Mesothelial cell of epicardium (in vitro differentiated cells): ENCODE measurements around the gene SPANXN2. TPM values are rescaled to one million over a fixed set of nuclear protein-coding genes. Genes with fewer than 3 reads are reported as not detected.
"Not testable (repeated sequence)": the region's sequence is repeated elsewhere in the genome, so short reads cannot be mapped to it uniquely, and the experiment has no call there.

Source experiments
- DNase-seq, 2 experiments: peaks; one replicate each; pipeline ENCODE4 v3.0.0; 2021; ENCODE audit warnings: low spot score in 2 of 2; ENCODE audit not compliant: unreplicated experiment in 2 of 2
- H3K27ac Mint-ChIP-seq: 2 replicates; pipeline ENCODE4 v1.8.0; 2021; ENCODE audit warnings: mixed read lengths
- H3K27me3 Mint-ChIP-seq: 2 replicates; pipeline ENCODE4 v1.8.0; 2021; ENCODE audit warnings: low read depth, mixed read lengths
- H3K36me3 Mint-ChIP-seq: 2 replicates; pipeline ENCODE4 v1.8.0; 2021; ENCODE audit warnings: mixed read lengths
- H3K4me1 Mint-ChIP-seq: 2 replicates; pipeline ENCODE4 v1.8.0; 2021; ENCODE audit warnings: mixed read lengths
- H3K4me3 Mint-ChIP-seq: 2 replicates; pipeline ENCODE4 v1.8.0; 2021; ENCODE audit warnings: mild to moderate bottlenecking, moderate library complexity, mixed read lengths
- H3K9me3 Mint-ChIP-seq: 2 replicates; pipeline ENCODE4 v1.8.0; 2021; ENCODE audit warnings: mixed read lengths
- CTCF ChIP-seq: fragments of 200-600 bp; sonication (generic); IDR thresholded peaks from one replicate; pipeline ENCODE4 v1.5.0; 2021; ENCODE audit warnings: antibody characterized with exemption; ENCODE audit not compliant: unreplicated experiment
- total RNA-seq: library from RNA; stranded (reverse); gene quantifications from 3 replicates; pipeline ENCODE4 v1.2.1, GENCODE V29; 2021

Gene SPANXN2
- total RNA-seq: not detected in 3 replicates

- H3K27me3 Mint-ChIP-seq: not testable (repeated sequence)
- H3K9me3 Mint-ChIP-seq: peaks cover 74% of the 10 kb centered on the region
Observed at GRCh38 chrX:143720652-143721051, at the start of gene SPANXN2. Gene SPANXN2 (minus strand): TSS chrX:143720752. CDS start chrX:143720668, 84 bp downstream.

GRCh38 chrX:143768976-143769375 lies 48.4 kb upstream of the SPANXN2 start:
- H3K9me3 Mint-ChIP-seq: peaks cover 45% of the 10 kb centered on the region

More at GRCh38 chrX:143720652-143721051, at the start of gene SPANXN2:
- H3K4me3 Mint-ChIP-seq, H3K36me3 Mint-ChIP-seq, DNase-seq, H3K27ac Mint-ChIP-seq, H3K4me1 Mint-ChIP-seq: not testable (repeated sequence)

GRCh38 chrX:143767789-143768188 lies 47.2 kb upstream of the SPANXN2 start:
- DNase-seq, H3K27ac Mint-ChIP-seq, H3K4me3 Mint-ChIP-seq, H3K4me1 Mint-ChIP-seq, H3K27me3 Mint-ChIP-seq, H3K36me3 Mint-ChIP-seq: not testable (repeated sequence)
- peaks cover 38% of the 10 kb centered on the region for H3K9me3 Mint-ChIP-seq

More at GRCh38 chrX:143768976-143769375, 48.4 kb upstream of the SPANXN2 start:
- Mint-ChIP-seq H3K36me3 (no peaks in the 10 kb centered on the region), H3K27me3 (no peaks in the 10 kb centered on the region), H3K4me1 (no peaks in the 10 kb centered on the region), H3K27ac (no peak overlapping the region), H3K4me3 (no peak overlapping the region)
- DNase-seq: no peak
- no peak for TF ChIP-seq CTCF

- TF ChIP-seq CTCF: no peak
- H3K4me3 Mint-ChIP-seq: peak overlapping the region; percentile 34
- no peak for DNase-seq
- no peaks in the 10 kb centered on the region for H3K36me3 Mint-ChIP-seq
- H3K27ac Mint-ChIP-seq: no peak overlapping the region
- no peaks in the 10 kb centered on the region for H3K27me3 Mint-ChIP-seq
- H3K4me1 Mint-ChIP-seq: no peaks in the 10 kb centered on the region
- H3K9me3 Mint-ChIP-seq: peaks cover 28% of the 10 kb centered on the region
Observed at GRCh38 chrX:143757887-143758286, 37.3 kb upstream of the SPANXN2 start.

GRCh38 chrX:143757375-143757774 lies 36.8 kb upstream of the SPANXN2 start:
- TF ChIP-seq CTCF: no peak
- no peak for DNase-seq
- Mint-ChIP-seq H3K27me3 (no peaks in the 10 kb centered on the region), H3K4me3 (peak overlapping the region; percentile 34), H3K4me1 (no peaks in the 10 kb centered on the region), H3K36me3 (no peaks in the 10 kb centered on the region), H3K9me3 (peaks cover 32% of the 10 kb centered on the region), H3K27ac (no peak overlapping the region)

GRCh38 chrX:143754183-143754582 lies 33.6 kb upstream of the SPANXN2 start:
- Mint-ChIP-seq H3K27me3 (no peaks in the 10 kb centered on the region), H3K36me3 (no peaks in the 10 kb centered on the region), H3K4me3 (no peak overlapping the region), H3K4me1 (no peaks in the 10 kb centered on the region), H3K27ac (no peak overlapping the region), H3K9me3 (peaks cover 29% of the 10 kb centered on the region)
- no peak for DNase-seq
- TF ChIP-seq CTCF: no peak

GRCh38 chrX:143733866-143734265 lies 13.3 kb upstream of the SPANXN2 start:
- no peak overlapping the region for H3K27ac Mint-ChIP-seq
- TF ChIP-seq CTCF: no peak
- H3K27me3 Mint-ChIP-seq: no peaks in the 10 kb centered on the region
- no peak overlapping the region for H3K4me3 Mint-ChIP-seq
- no peaks in the 10 kb centered on the region for H3K4me1 Mint-ChIP-seq
- H3K9me3 Mint-ChIP-seq: peaks cover 69% of the 10 kb centered on the region
- DNase-seq: no peak
- no peaks in the 10 kb centered on the region for H3K36me3 Mint-ChIP-seq
